HCT116 (cell line): ENCODE measurements around the gene RSPH9. TPM values are rescaled to one million over a fixed set of nuclear protein-coding genes. Genes with fewer than 3 reads are reported as not detected.

Experiments
- ATAC-seq: fragments of 200-7000 bp; cut with Tn5 transposase; 2 replicates; pipeline ENCODE4 v1.9.1; 2020; ENCODE audit warnings: mild to moderate bottlenecking, moderate library complexity
- BruUV-seq: library from RNA; stranded (reverse); fragments of 400-500 nt; replicated peaks from 2 replicates; lab custom pipeline; 2021; lab: Mats Ljungman, UMichigan
- CTCF ChIA-PET: fragments of 300-600 bp; sonication (Branson Sonifier 250); formaldehyde crosslinking; loops from one replicate; lab custom pipeline; 2021; ENCODE audit warnings: antibody characterized with exemption; lab: Charles Lee
- POLR2A ChIA-PET: fragments of 300-600, 350-600 bp; sonication (Branson Sonifier 250); formaldehyde crosslinking; loops from one replicate; lab custom pipeline; 2021; ENCODE audit warnings: antibody characterized with exemption; lab: Charles Lee
- RAD21 ChIA-PET, 2 experiments: fragments of 300-600 bp; sonication (Branson Sonifier 250); formaldehyde crosslinking; loops; one replicate each; lab custom pipeline; 2023; ENCODE audit warnings: low total read pairs in 2 of 2; ENCODE audit not compliant: uncharacterized antibody in 2 of 2, unreplicated experiment in 2 of 2, low non-redundant PET in 1 of 2; lab: Charles Lee
- DNase-seq: peaks from one replicate; pipeline ENCODE4 v3.0.0-alpha.2; 2010; ENCODE audit warnings: low read depth, low spot score
- H2AFZ ChIP-seq: fragments of 200-600 bp; shearing (Covaris generic), sonication (generic); 2 replicates; pipeline ENCODE4 v1.6.1; 2017; ENCODE audit warnings: low read depth, mixed run types, mixed read lengths, antibody characterized with exemption, low read length; ENCODE audit not compliant: poor library complexity, severe bottlenecking
- H3K27ac ChIP-seq: 2 replicates; pipeline ENCODE4 v1.5.1; 2012; ENCODE audit warnings: low read depth, low read length
- H3K27me3 ChIP-seq: fragments of 200-600 bp; sonication (generic); 2 replicates; pipeline ENCODE4 v1.6.1; 2016; ENCODE audit warnings: mixed run types, low read length, mixed read lengths; ENCODE audit not compliant: insufficient read depth
- H3K36me3 ChIP-seq, 2 experiments: fragments of 200-500 bp in 1 of 2; fragments of 200-600 bp in 1 of 2; sonication (Bioruptor generic) in 1 of 2; sonication (generic) in 1 of 2; 2 replicates each; pipeline versions ENCODE4 v1.5.1 to v1.6.1; 2014 to 2016; ENCODE audit warnings: low read length in 2 of 2, inconsistent platforms in 1 of 2, mixed read lengths in 1 of 2, mixed run types in 1 of 2; ENCODE audit not compliant: insufficient read depth in 2 of 2, control insufficient read depth in 1 of 2
- H3K4me1 ChIP-seq, 2 experiments: fragments of 200-600 bp in 1 of 2; sonication (generic) in 1 of 2; 2 replicates each; pipeline versions ENCODE4 v1.5.1 to v1.6.1; 2012 to 2017; ENCODE audit warnings: low read length in 2 of 2, inconsistent platforms in 1 of 2, mild to moderate bottlenecking in 1 of 2, mixed read lengths in 1 of 2, mixed run types in 1 of 2, moderate library complexity in 1 of 2; ENCODE audit not compliant: insufficient read depth in 2 of 2, control insufficient read depth in 1 of 2
- H3K4me2 ChIP-seq: fragments of 200-600 bp; sonication (generic); 2 replicates; pipeline ENCODE4 v1.6.1; 2017; ENCODE audit warnings: mixed run types, low read length, mixed read lengths
- H3K4me3 ChIP-seq, 2 experiments: fragments of 200-600 bp in 1 of 2; sonication (generic) in 1 of 2; replicated peaks in 1 of 2; 2 replicates each; pipeline ENCODE4 v1.5.1; 2011 to 2016; ENCODE audit warnings: low read length in 2 of 2, control low read depth in 1 of 2, low read depth in 1 of 2, mild to moderate bottlenecking in 1 of 2, mixed read lengths in 1 of 2, mixed run types in 1 of 2
- H3K79me2 ChIP-seq: fragments of 200-600 bp; sonication (generic); 2 replicates; pipeline ENCODE4 v1.6.1; 2017; ENCODE audit warnings: mild to moderate bottlenecking, mixed run types, low read length, moderate library complexity, mixed read lengths; ENCODE audit not compliant: insufficient read depth
- H3K9ac ChIP-seq: fragments of 200-600 bp; sonication (generic); 2 replicates; pipeline ENCODE4 v1.6.1; 2016; ENCODE audit warnings: low read length, mixed read lengths
- H3K9me2 ChIP-seq: fragments of 200-600 bp; sonication (generic), shearing (Covaris generic); 2 replicates; pipeline ENCODE4 v1.6.1; 2017; ENCODE audit warnings: mixed run types, mild to moderate bottlenecking, moderate library complexity; ENCODE audit not compliant: insufficient read depth
- H3K9me3 ChIP-seq, 2 experiments: fragments of 200-500 bp in 1 of 2; fragments of 200-600 bp in 1 of 2; sonication (Bioruptor generic) in 1 of 2; sonication (generic) in 1 of 2; 2 replicates each; pipeline ENCODE4 v1.6.1; 2014 to 2017; ENCODE audit warnings: low read length in 2 of 2, mixed read lengths in 2 of 2, inconsistent platforms in 1 of 2, low read depth in 1 of 2, mild to moderate bottlenecking in 1 of 2, mixed run types in 1 of 2, moderate library complexity in 1 of 2; ENCODE audit not compliant: control insufficient read depth in 1 of 2, insufficient read depth in 1 of 2
- H4K20me1 ChIP-seq: fragments of 200-600 bp; sonication (generic), shearing (Covaris generic); 2 replicates; pipeline ENCODE4 v1.6.1; 2017; ENCODE audit warnings: mixed run types, mild to moderate bottlenecking, moderate library complexity; ENCODE audit not compliant: insufficient read depth
- CEBPB ChIP-seq: IDR thresholded peaks from 2 replicates; pipeline ENCODE4 v1.6.1; 2012; ENCODE audit warnings: low read depth
- EGR1 ChIP-seq: IDR thresholded peaks from 2 replicates; pipeline ENCODE4 v1.6.1; 2012; ENCODE audit warnings: low read depth
- EZH2 ChIP-seq: fragments of 200-600 bp; sonication (generic); IDR thresholded peaks from 2 replicates; pipeline ENCODE4 v1.6.1; 2017; ENCODE audit warnings: antibody characterized with exemption, mixed run types
- JUND ChIP-seq: IDR thresholded peaks from 2 replicates; pipeline ENCODE4 v1.6.1; 2012
- intact Hi-C: fragments of 100-400 bp; cut with micrococcal nuclease; formaldehyde crosslinking; loops from 2 replicates; pipeline ENCODE4 v1.10.0; 2022
- total RNA-seq: library from RNA; stranded (reverse); gene quantifications from one replicate; pipeline ENCODE4 v1.2.1, GENCODE V29; 2021; ENCODE audit not compliant: unreplicated experiment
- TF ChIP-seq, protein P1 (sequence below): IDR thresholded peaks from 2 replicates; pipeline ENCODE4 v1.6.1; 2012
- TF ChIP-seq, protein P2 (sequence below): IDR thresholded peaks from 2 replicates; pipeline ENCODE4 v1.6.1; 2011; ENCODE audit warnings: mild to moderate bottlenecking, low read length, moderate library complexity; ENCODE audit not compliant: insufficient replicate concordance; ENCODE audit errors: extremely low read depth
- TF ChIP-seq, protein P3 (sequence below), 3 experiments: fragments of 200-600 bp in 1 of 3; sonication (generic) in 1 of 3; IDR thresholded peaks in 2 of 3; conservative IDR thresholded peaks in 1 of 3; 2 replicates each; pipeline ENCODE4 v1.5.1; 2012 to 2017; ENCODE audit warnings: low read depth in 2 of 3, low read length in 2 of 3, antibody characterized with exemption in 1 of 3, borderline replicate concordance in 1 of 3, control low read depth in 1 of 3, mild to moderate bottlenecking in 1 of 3, mixed read lengths in 1 of 3, mixed run types in 1 of 3, moderate library complexity in 1 of 3; ENCODE audit not compliant: insufficient read depth in 1 of 3
- TF ChIP-seq, protein P4 (sequence below): IDR thresholded peaks from 2 replicates; pipeline ENCODE4 v1.6.1; 2012; ENCODE audit warnings: low read depth

RSPH9 gene
- total RNA-seq, 1 experiment from 2014 or later: not detected

DNA sequence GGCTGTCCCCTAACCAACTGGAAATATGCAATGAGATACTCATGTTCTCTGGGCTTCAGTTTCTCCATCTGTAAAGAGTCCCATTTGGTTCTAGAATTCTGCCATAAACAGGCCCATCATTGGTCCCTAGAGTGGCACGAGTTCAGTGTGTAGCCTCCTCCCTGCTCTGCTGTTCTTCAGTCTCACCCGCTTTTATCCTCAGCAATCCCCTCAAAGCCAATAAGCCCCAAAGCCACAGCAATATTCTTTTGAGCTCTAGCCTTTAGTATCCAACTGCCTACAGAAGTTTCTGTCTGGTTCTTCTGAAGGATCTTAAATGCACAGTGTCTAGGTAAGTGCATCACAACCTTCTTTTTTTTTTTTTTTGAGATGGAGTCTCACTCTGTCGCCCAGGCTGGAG is 52.6 kb downstream of the RSPH9 start:
- CTCF ChIA-PET: no interaction called here

More for the DNA sequence above, 52.6 kb downstream of the RSPH9 start:
- no peaks in the 10 kb centered on the region for H4K20me1 ChIP-seq
- no peak overlapping the region for H3K4me2 ChIP-seq
- RAD21 ChIA-PET: no interaction called here
- H3K79me2 ChIP-seq: no peaks in the 10 kb centered on the region
- H2AFZ ChIP-seq: no peak overlapping the region
- TF ChIP-seq, protein P1, sequence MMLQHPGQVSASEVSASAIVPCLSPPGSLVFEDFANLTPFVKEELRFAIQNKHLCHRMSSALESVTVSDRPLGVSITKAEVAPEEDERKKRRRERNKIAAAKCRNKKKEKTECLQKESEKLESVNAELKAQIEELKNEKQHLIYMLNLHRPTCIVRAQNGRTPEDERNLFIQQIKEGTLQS: no peak
- TF ChIP-seq CEBPB (no peak), JUND (no peak), EZH2 (no peak), EGR1 (no peak)
- TF ChIP-seq, protein P2, sequence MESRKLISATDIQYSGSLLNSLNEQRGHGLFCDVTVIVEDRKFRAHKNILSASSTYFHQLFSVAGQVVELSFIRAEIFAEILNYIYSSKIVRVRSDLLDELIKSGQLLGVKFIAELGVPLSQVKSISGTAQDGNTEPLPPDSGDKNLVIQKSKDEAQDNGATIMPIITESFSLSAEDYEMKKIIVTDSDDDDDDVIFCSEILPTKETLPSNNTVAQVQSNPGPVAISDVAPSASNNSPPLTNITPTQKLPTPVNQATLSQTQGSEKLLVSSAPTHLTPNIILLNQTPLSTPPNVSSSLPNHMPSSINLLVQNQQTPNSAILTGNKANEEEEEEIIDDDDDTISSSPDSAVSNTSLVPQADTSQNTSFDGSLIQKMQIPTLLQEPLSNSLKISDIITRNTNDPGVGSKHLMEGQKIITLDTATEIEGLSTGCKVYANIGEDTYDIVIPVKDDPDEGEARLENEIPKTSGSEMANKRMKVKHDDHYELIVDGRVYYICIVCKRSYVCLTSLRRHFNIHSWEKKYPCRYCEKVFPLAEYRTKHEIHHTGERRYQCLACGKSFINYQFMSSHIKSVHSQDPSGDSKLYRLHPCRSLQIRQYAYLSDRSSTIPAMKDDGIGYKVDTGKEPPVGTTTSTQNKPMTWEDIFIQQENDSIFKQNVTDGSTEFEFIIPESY: no peak
- TF ChIP-seq, protein P3, sequence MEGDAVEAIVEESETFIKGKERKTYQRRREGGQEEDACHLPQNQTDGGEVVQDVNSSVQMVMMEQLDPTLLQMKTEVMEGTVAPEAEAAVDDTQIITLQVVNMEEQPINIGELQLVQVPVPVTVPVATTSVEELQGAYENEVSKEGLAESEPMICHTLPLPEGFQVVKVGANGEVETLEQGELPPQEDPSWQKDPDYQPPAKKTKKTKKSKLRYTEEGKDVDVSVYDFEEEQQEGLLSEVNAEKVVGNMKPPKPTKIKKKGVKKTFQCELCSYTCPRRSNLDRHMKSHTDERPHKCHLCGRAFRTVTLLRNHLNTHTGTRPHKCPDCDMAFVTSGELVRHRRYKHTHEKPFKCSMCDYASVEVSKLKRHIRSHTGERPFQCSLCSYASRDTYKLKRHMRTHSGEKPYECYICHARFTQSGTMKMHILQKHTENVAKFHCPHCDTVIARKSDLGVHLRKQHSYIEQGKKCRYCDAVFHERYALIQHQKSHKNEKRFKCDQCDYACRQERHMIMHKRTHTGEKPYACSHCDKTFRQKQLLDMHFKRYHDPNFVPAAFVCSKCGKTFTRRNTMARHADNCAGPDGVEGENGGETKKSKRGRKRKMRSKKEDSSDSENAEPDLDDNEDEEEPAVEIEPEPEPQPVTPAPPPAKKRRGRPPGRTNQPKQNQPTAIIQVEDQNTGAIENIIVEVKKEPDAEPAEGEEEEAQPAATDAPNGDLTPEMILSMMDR (IDR thresholded peaks at IDR 0.05 in 2 of 3, conservative IDR thresholded peaks at IDR 0.05 in 1 of 3; ENCODE audit: borderline replicate concordance in 1 of 3, insufficient read depth in 1 of 3, low read depth in 2 of 3, low read length in 2 of 3): no peak
- TF ChIP-seq, protein P4, sequence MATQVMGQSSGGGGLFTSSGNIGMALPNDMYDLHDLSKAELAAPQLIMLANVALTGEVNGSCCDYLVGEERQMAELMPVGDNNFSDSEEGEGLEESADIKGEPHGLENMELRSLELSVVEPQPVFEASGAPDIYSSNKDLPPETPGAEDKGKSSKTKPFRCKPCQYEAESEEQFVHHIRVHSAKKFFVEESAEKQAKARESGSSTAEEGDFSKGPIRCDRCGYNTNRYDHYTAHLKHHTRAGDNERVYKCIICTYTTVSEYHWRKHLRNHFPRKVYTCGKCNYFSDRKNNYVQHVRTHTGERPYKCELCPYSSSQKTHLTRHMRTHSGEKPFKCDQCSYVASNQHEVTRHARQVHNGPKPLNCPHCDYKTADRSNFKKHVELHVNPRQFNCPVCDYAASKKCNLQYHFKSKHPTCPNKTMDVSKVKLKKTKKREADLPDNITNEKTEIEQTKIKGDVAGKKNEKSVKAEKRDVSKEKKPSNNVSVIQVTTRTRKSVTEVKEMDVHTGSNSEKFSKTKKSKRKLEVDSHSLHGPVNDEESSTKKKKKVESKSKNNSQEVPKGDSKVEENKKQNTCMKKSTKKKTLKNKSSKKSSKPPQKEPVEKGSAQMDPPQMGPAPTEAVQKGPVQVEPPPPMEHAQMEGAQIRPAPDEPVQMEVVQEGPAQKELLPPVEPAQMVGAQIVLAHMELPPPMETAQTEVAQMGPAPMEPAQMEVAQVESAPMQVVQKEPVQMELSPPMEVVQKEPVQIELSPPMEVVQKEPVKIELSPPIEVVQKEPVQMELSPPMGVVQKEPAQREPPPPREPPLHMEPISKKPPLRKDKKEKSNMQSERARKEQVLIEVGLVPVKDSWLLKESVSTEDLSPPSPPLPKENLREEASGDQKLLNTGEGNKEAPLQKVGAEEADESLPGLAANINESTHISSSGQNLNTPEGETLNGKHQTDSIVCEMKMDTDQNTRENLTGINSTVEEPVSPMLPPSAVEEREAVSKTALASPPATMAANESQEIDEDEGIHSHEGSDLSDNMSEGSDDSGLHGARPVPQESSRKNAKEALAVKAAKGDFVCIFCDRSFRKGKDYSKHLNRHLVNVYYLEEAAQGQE: no peak
- TF ChIP-seq, all 23 proteins: peak for 0
- Histone ChIP-seq H3K9ac (no peak overlapping the region), H3K9me2 (no peaks in the 10 kb centered on the region), H3K27me3 (no peaks in the 10 kb centered on the region), H3K36me3 (no peaks in the 10 kb centered on the region), H3K27ac (no peak overlapping the region), H3K4me3 (no peak overlapping the region), H3K4me1 (peaks cover 24 to 35% of the 10 kb centered on the region in 2 experiments), H3K9me3 (no peaks in the 10 kb centered on the region)
- intact Hi-C loops: no loop called here
- no peak for ATAC-seq
- DNase-seq: no peak
- POLR2A ChIA-PET: interaction anchor here (2.5 kb wide), 1 partner anchor 68 kb away, joined by 5 read pairs; the partner anchor contains the start of gene GTPBP2
- no TSS peak for BruUV-seq
